HCT116 (cell line): ENCODE data around the gene GPATCH11. TPM values are rescaled to one million over a fixed set of nuclear protein-coding genes. Genes with fewer than 3 reads are reported as not detected.

Experiments
- ATAC-seq: fragments of 200-7000 bp; cut with Tn5 transposase; 2 replicates; pipeline ENCODE4 v1.9.1; 2020; ENCODE audit warnings: mild to moderate bottlenecking, moderate library complexity
- BruUV-seq: library from RNA; stranded (reverse); fragments of 400-500 nt; replicated peaks from 2 replicates; lab custom pipeline; 2021; lab: Mats Ljungman, UMichigan
- CTCF ChIA-PET: fragments of 300-600 bp; sonication (Branson Sonifier 250); formaldehyde crosslinking; loops from one replicate; lab custom pipeline; 2021; ENCODE audit warnings: antibody characterized with exemption; lab: Charles Lee
- POLR2A ChIA-PET: fragments of 300-600, 350-600 bp; sonication (Branson Sonifier 250); formaldehyde crosslinking; loops from one replicate; lab custom pipeline; 2021; ENCODE audit warnings: antibody characterized with exemption; lab: Charles Lee
- RAD21 ChIA-PET, 2 experiments: fragments of 300-600 bp; sonication (Branson Sonifier 250); formaldehyde crosslinking; loops; one replicate each; lab custom pipeline; 2023; ENCODE audit warnings: low total read pairs in 2 of 2; ENCODE audit not compliant: uncharacterized antibody in 2 of 2, unreplicated experiment in 2 of 2, low non-redundant PET in 1 of 2; lab: Charles Lee
- DNase-seq: peaks from one replicate; pipeline ENCODE4 v3.0.0-alpha.2; 2010; ENCODE audit warnings: low read depth, low spot score
- H2AFZ ChIP-seq: fragments of 200-600 bp; shearing (Covaris generic), sonication (generic); 2 replicates; pipeline ENCODE4 v1.6.1; 2017; ENCODE audit warnings: low read depth, mixed run types, mixed read lengths, antibody characterized with exemption, low read length; ENCODE audit not compliant: poor library complexity, severe bottlenecking
- H3K27ac ChIP-seq: 2 replicates; pipeline ENCODE4 v1.5.1; 2012; ENCODE audit warnings: low read depth, low read length
- H3K27me3 ChIP-seq: fragments of 200-600 bp; sonication (generic); 2 replicates; pipeline ENCODE4 v1.6.1; 2016; ENCODE audit warnings: mixed run types, low read length, mixed read lengths; ENCODE audit not compliant: insufficient read depth
- H3K36me3 ChIP-seq, 2 experiments: fragments of 200-500 bp in 1 of 2; fragments of 200-600 bp in 1 of 2; sonication (Bioruptor generic) in 1 of 2; sonication (generic) in 1 of 2; 2 replicates each; pipeline versions ENCODE4 v1.5.1 to v1.6.1; 2014 to 2016; ENCODE audit warnings: low read length in 2 of 2, inconsistent platforms in 1 of 2, mixed read lengths in 1 of 2, mixed run types in 1 of 2; ENCODE audit not compliant: insufficient read depth in 2 of 2, control insufficient read depth in 1 of 2
- H3K4me1 ChIP-seq, 2 experiments: fragments of 200-600 bp in 1 of 2; sonication (generic) in 1 of 2; 2 replicates each; pipeline versions ENCODE4 v1.5.1 to v1.6.1; 2012 to 2017; ENCODE audit warnings: low read length in 2 of 2, inconsistent platforms in 1 of 2, mild to moderate bottlenecking in 1 of 2, mixed read lengths in 1 of 2, mixed run types in 1 of 2, moderate library complexity in 1 of 2; ENCODE audit not compliant: insufficient read depth in 2 of 2, control insufficient read depth in 1 of 2
- H3K4me2 ChIP-seq: fragments of 200-600 bp; sonication (generic); 2 replicates; pipeline ENCODE4 v1.6.1; 2017; ENCODE audit warnings: mixed run types, low read length, mixed read lengths
- H3K4me3 ChIP-seq, 2 experiments: fragments of 200-600 bp in 1 of 2; sonication (generic) in 1 of 2; replicated peaks in 1 of 2; 2 replicates each; pipeline ENCODE4 v1.5.1; 2011 to 2016; ENCODE audit warnings: low read length in 2 of 2, control low read depth in 1 of 2, low read depth in 1 of 2, mild to moderate bottlenecking in 1 of 2, mixed read lengths in 1 of 2, mixed run types in 1 of 2
- H3K79me2 ChIP-seq: fragments of 200-600 bp; sonication (generic); 2 replicates; pipeline ENCODE4 v1.6.1; 2017; ENCODE audit warnings: mild to moderate bottlenecking, mixed run types, low read length, moderate library complexity, mixed read lengths; ENCODE audit not compliant: insufficient read depth
- H3K9ac ChIP-seq: fragments of 200-600 bp; sonication (generic); 2 replicates; pipeline ENCODE4 v1.6.1; 2016; ENCODE audit warnings: low read length, mixed read lengths
- H3K9me2 ChIP-seq: fragments of 200-600 bp; sonication (generic), shearing (Covaris generic); 2 replicates; pipeline ENCODE4 v1.6.1; 2017; ENCODE audit warnings: mixed run types, mild to moderate bottlenecking, moderate library complexity; ENCODE audit not compliant: insufficient read depth
- H3K9me3 ChIP-seq, 2 experiments: fragments of 200-500 bp in 1 of 2; fragments of 200-600 bp in 1 of 2; sonication (Bioruptor generic) in 1 of 2; sonication (generic) in 1 of 2; 2 replicates each; pipeline ENCODE4 v1.6.1; 2014 to 2017; ENCODE audit warnings: low read length in 2 of 2, mixed read lengths in 2 of 2, inconsistent platforms in 1 of 2, low read depth in 1 of 2, mild to moderate bottlenecking in 1 of 2, mixed run types in 1 of 2, moderate library complexity in 1 of 2; ENCODE audit not compliant: control insufficient read depth in 1 of 2, insufficient read depth in 1 of 2
- H4K20me1 ChIP-seq: fragments of 200-600 bp; sonication (generic), shearing (Covaris generic); 2 replicates; pipeline ENCODE4 v1.6.1; 2017; ENCODE audit warnings: mixed run types, mild to moderate bottlenecking, moderate library complexity; ENCODE audit not compliant: insufficient read depth
- ATF3 ChIP-seq: IDR thresholded peaks from 2 replicates; pipeline ENCODE4 v1.6.1; 2012
- CBX3 ChIP-seq: IDR thresholded peaks from 2 replicates; pipeline ENCODE4 v1.6.1; 2012; ENCODE audit warnings: low read depth
- CTCF ChIP-seq, 3 experiments: fragments of 200-600 bp in 1 of 3; sonication (generic) in 1 of 3; IDR thresholded peaks in 2 of 3; conservative IDR thresholded peaks in 1 of 3; 2 replicates each; pipeline ENCODE4 v1.5.1; 2012 to 2017; ENCODE audit warnings: low read depth in 2 of 3, low read length in 2 of 3, antibody characterized with exemption in 1 of 3, borderline replicate concordance in 1 of 3, control low read depth in 1 of 3, mild to moderate bottlenecking in 1 of 3, mixed read lengths in 1 of 3, mixed run types in 1 of 3, moderate library complexity in 1 of 3; ENCODE audit not compliant: insufficient read depth in 1 of 3
- ELF1 ChIP-seq: IDR thresholded peaks from 2 replicates; pipeline ENCODE4 v1.6.1; 2012; ENCODE audit warnings: low read depth, borderline replicate concordance
- FOSL1 ChIP-seq: IDR thresholded peaks from 2 replicates; pipeline ENCODE4 v1.6.1; 2012; ENCODE audit warnings: low read depth
- MAX ChIP-seq: IDR thresholded peaks from 2 replicates; pipeline ENCODE4 v1.6.1; 2012
- POLR2A ChIP-seq: IDR thresholded peaks from 2 replicates; pipeline ENCODE4 v1.7.0; 2011; ENCODE audit warnings: borderline replicate concordance; ENCODE audit not compliant: insufficient read depth, insufficient read length; ENCODE audit errors: extremely low read depth
- REST ChIP-seq: IDR thresholded peaks from 2 replicates; pipeline ENCODE4 v1.6.1; 2012; ENCODE audit warnings: low read depth
- SIN3A ChIP-seq: IDR thresholded peaks from 2 replicates; pipeline ENCODE4 v1.6.1; 2012; ENCODE audit warnings: low read depth
- SP1 ChIP-seq: IDR thresholded peaks from 2 replicates; pipeline ENCODE4 v1.6.1; 2012; ENCODE audit warnings: low read depth
- ZBTB33 ChIP-seq: IDR thresholded peaks from 2 replicates; pipeline ENCODE4 v1.6.1; 2011; ENCODE audit warnings: mild to moderate bottlenecking, low read length, moderate library complexity; ENCODE audit not compliant: insufficient replicate concordance; ENCODE audit errors: extremely low read depth
- ZNF274 ChIP-seq: fragments of 200-500 bp; sonication (Bioruptor generic); IDR thresholded peaks from 2 replicates; pipeline ENCODE4 v1.6.1; 2014; ENCODE audit warnings: mild to moderate bottlenecking, low read depth, low read length, inconsistent platforms
- intact Hi-C: fragments of 100-400 bp; cut with micrococcal nuclease; formaldehyde crosslinking; loops from 2 replicates; pipeline ENCODE4 v1.10.0; 2022
- total RNA-seq: library from RNA; stranded (reverse); gene quantifications from one replicate; pipeline ENCODE4 v1.2.1, GENCODE V29; 2021; ENCODE audit not compliant: unreplicated experiment

The GPATCH11 gene
- total RNA-seq, 1 experiment from 2014 or later: 5.5 TPM

GRCh38 chr2:37102588-37102987 lies 18.3 kb downstream of the GPATCH11 start:
- no peaks in the 10 kb centered on the region for H3K9me2 ChIP-seq
- peaks cover 13 to 23% of the 10 kb centered on the region in 2 experiments for H3K4me1 ChIP-seq
- H3K27ac ChIP-seq: no peak overlapping the region
- ATAC-seq (no peak), DNase-seq (no peak)
- ChIA-PET CTCF (no interaction called here), RAD21 (no interaction called here), POLR2A (no interaction called here)
- H3K9me3 ChIP-seq: no peaks in the 10 kb centered on the region
- no peaks in the 10 kb centered on the region for H3K27me3 ChIP-seq
- H4K20me1 ChIP-seq: no peaks in the 10 kb centered on the region
- intact Hi-C loops: no loop called here
- no TSS peak for BruUV-seq
- H3K9ac ChIP-seq: no peak overlapping the region
- H3K36me3 ChIP-seq: peaks cover 6 to 11% of the 10 kb centered on the region in 2 experiments; a peak in 3 of 4 replicates
- H3K79me2 ChIP-seq: no peaks in the 10 kb centered on the region
- no peak overlapping the region for H3K4me2 ChIP-seq
- no peak overlapping the region for H3K4me3 ChIP-seq
- H2AFZ ChIP-seq: no peak overlapping the region
- TF ChIP-seq SIN3A (no peak), ZNF274 (no peak), CTCF (IDR thresholded peaks at IDR 0.05 in 2 of 3, conservative IDR thresholded peaks at IDR 0.05 in 1 of 3; ENCODE audit: borderline replicate concordance in 1 of 3, insufficient read depth in 1 of 3, low read depth in 2 of 3, low read length in 2 of 3) (no peak)

GRCh38 chr2:37104178-37104577 lies 19.9 kb downstream of the GPATCH11 start:
- Histone ChIP-seq H2AFZ (no peak overlapping the region), H3K9ac (no peak overlapping the region), H3K9me2 (no peaks in the 10 kb centered on the region), H3K9me3 (no peaks in the 10 kb centered on the region), H3K27ac (peak overlapping the region; percentile 20; the same call in 1 of the 2 replicates), H4K20me1 (no peaks in the 10 kb centered on the region), H3K4me2 (peak overlapping the region; percentile 65), H3K36me3 (peaks cover 8 to 14% of the 10 kb centered on the region in 2 experiments), H3K4me1 (peaks cover 13 to 23% of the 10 kb centered on the region in 2 experiments), H3K4me3 (peak overlapping the region in 1 of 2 experiments; percentile 32; a peak in 1 of 4 replicates), H3K27me3 (no peaks in the 10 kb centered on the region), H3K79me2 (no peaks in the 10 kb centered on the region)
- BruUV-seq: no TSS peak
- POLR2A ChIA-PET: no interaction called here
- no peak for DNase-seq
- CTCF ChIA-PET: interaction anchor here (1.0 kb wide), 1 partner anchor 319 kb away, joined by 3 read pairs; no protein-coding TSS in a partner anchor
- peak; percentile 37 for ATAC-seq
- RAD21 ChIA-PET: no interaction called here
- intact Hi-C loops: no loop called here
- no peak for TF ChIP-seq MAX
- no peak for TF ChIP-seq FOSL1
- no peak for TF ChIP-seq SP1
- TF ChIP-seq POLR2A: no peak
- no peak for TF ChIP-seq ZBTB33
- TF ChIP-seq CBX3: no peak
- no peak for TF ChIP-seq ELF1
- no peak for TF ChIP-seq ATF3
- no peak for TF ChIP-seq REST
